Measurements from ENCODE around the gene LRRC8C. TPM values are rescaled to one million over a fixed set of nuclear protein-coding genes. Genes with fewer than 3 reads are reported as not detected.

The LRRC8C gene
- polyA plus RNA-seq, 4 donors: 6.7 to 7.3 (median 6.9) TPM

DNA sequence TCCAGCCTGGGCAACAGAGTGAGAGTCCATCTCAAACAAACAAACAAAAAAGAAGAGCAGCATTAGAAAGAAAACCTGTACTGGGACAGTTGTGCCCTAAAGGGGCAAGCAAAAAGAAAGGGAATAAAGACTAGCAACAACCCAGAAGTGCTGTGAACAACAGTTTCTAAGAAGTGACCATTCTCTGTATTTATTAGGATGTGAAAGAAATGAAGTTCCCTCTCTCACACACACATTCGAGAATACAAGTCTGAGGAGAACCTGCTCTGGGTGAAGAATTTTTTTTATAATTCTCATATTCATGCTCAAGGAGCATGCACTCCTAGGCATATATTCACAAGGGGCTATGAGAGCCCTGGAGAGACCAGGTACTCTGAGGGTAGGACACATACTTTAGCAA, 128.4 kb downstream of the LRRC8C start:
- DNase-seq (ENCODE audit: low read depth in 4 of 4, low spot score in 2 of 4): no peak

DNA sequence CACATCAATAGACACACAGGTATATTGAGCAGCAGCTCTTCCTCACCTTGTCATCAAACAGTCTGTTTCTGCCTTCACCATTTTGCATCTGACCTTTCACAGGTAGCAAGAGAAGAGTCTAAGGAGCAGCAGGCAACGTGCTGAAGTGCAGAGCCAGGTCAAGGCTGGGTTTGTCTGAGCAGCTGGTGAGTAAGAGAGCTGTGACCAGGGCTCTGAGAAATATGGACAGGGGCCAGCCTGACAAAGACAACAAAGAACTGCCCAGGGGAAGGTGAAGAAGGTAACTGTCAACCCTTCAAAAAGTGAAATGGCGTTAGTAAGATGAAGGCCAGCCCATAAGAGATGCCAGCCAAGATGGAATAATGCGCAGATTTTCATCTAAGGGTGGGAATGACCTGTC, 129.0 kb downstream of the LRRC8C start:
- DNase-seq (ENCODE audit: low read depth in 4 of 4, low spot score in 2 of 4): no peak

DNA sequence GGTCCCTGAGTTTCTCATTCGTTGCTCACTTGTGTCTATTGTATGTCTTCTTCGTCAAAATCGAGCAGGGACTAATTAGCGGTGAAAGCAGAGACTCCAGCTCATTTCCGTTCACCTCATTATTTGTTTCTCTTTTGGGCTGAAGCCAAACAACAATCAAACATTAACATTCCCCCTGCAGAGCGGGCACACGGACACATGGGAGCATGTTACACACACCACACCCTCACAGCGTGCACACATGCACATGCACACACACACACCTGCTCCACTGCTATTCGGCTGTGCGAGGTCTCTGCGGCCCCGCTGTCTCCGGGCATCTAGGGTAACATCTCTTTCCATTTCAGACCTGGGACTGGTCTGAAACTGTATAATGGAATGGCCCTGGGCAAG, 129.5 kb downstream of the LRRC8C start:
- DNase-seq (ENCODE audit: low read depth in 4 of 4, low spot score in 2 of 4): peak in 1 of 4 donors; percentile 4

DNA sequence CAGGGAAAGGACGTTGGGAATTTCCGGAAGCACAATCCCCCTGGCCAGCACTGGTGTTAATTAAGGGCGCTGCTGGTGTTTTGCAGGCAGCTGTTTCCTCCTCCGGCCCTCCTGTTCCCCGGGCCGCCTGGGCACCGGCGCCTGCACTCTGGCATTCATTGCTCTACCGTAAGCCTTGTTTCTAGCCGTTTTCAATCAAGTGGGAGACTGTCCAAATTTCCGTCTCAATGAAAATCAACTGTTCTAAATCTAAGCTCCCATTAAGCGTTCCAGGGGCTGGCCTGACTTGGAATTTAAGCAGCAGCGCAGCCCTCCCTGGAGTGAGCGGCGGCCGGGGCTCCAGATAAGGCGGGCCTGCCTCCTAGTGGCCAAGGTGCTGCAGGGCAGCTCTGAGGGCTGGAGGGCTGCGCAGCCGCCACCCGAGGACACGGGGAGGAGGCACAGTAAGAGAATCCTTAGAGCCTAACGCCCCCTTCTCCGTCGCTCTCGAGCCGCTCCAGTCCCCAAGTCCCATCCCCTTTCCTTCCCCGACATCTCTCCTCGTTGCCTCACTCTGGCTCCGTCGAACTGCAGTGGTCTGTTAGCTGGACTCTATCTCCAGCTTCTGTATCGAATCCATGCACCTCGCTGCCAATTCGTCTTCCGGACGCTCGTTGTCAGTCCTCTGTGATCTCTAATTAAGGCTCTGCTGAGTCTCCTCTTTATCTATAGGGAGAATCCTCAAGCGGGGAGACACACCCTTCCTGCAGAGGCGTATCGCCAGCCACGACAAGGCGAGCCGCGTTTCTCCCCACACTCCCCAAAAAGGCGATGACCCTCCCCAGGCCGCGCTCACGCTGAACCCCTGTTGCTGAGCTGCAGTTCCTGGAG, 130.1 kb downstream of the LRRC8C start:
- DNase-seq (ENCODE audit: low read depth in 4 of 4, low spot score in 2 of 4): peak; percentile 61 to 84 (median 72)

DNA sequence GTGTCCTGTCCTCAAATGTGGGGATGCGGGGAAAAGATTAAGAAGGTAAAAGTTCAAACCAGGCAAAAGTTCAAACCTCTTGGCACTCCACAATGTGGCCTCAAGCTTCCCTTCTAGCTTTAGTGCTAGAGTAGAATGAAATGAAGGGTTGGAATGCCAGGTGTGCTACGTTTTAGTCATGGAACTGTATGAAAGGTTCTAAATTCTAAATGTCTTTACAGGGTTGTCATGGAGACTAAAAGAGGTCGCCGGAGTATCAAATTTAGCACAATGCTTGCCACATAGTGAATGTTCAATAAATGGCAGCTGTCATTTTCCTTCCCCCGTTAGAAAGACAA, 130.7 kb downstream of the LRRC8C start:
- DNase-seq (ENCODE audit: low read depth in 4 of 4, low spot score in 2 of 4): no peak

DNA sequence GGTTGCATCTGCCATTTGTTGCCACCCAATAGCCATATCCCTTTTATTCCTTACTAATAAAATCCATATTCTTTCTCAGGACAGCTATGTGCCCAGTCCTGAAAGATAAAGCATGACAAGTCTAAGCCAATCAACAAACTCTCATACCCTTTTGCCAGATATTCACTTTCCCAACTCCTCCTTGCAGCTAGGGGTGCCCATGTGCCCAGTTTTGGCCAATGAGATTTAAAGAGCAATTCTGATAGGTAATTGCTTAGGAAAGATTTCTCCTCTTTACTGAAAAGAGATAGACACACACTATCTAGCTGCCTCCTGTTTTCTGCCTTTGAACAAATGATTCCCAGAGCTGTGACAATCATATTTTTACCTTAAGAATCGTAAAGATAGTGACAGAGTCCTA, 132.9 kb downstream of the LRRC8C start:
- DNase-seq (ENCODE audit: low read depth in 4 of 4, low spot score in 2 of 4): no peak

DNA sequence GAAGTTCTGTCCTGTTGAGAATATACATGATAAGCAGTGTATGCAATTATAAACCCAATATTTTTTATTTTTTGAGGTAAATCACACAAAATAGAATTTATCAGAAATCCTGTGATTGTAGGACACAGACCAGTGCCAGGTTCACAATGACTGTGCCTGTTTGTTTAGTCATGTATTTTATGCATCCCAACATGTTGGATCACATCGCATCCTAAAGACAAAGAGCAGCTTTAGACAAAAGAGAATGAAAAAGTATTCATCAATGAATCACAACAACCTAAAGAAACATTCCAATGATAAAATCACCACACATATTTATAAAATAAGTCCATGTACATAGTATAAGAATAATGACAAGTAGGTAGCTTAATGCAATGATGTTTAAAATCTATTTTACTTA, 134.7 kb downstream of the LRRC8C start:
- DNase-seq (ENCODE audit: low read depth in 4 of 4, low spot score in 2 of 4): no peak

Other genes starting within 250 kb of the LRRC8C start
- gene LRRC8B, start 108.3 kb upstream of the LRRC8C start, polyA plus RNA-seq (ENCODE audit: insufficient read length in 4 of 4): 1 to 10 TPM; 8.2 to 9.3 (median 8.7) TPM
- 10 to 100 TPM; 35.3 to 40.7 (median 38.1) TPM for gene LRRC8D, start 187.9 kb downstream of the LRRC8C start, polyA plus RNA-seq (ENCODE audit: insufficient read length in 4 of 4)

All from left renal cortex interstitium (tissue), 4 donors.